Thoracic aorta endothelial cell (primary cell): ENCODE data around the gene MCIDAS. TPM values are rescaled to one million over a fixed set of nuclear protein-coding genes. Genes with fewer than 3 reads are reported as not detected.

Experiments
- small RNA-seq: library from RNA; depleted of rRNA; stranded (forward); fragments of <200 nt; gene quantifications from one replicate; pipeline ENCODE3, GENCODE V24; 2012
- total RNA-seq: library from RNA; depleted of rRNA; stranded (reverse); fragments of >200 nt; gene quantifications from 2 replicates; pipeline ENCODE4 v1.2.3, GENCODE V29; 2012

The MCIDAS gene
- total RNA-seq: not detected in 2 replicates

GRCh38 chr5:55226934-55227663 is at the start of gene MCIDAS:
TSS of gene MCIDAS (minus strand) at chr5:55227315. CDS start at chr5:55227138, 177 bp downstream.

GRCh38 chr5:55232985-55233928 is 6.1 kb upstream of the MCIDAS start, which contains the start of gene CCNO:
TSS of gene CCNO (minus strand) at chr5:55233608. CDS start at chr5:55233523, 85 bp downstream.

GRCh38 chr5:55172937-55173686 is 54.0 kb downstream of the MCIDAS start, which contains the start of gene CDC20B:
TSS of gene CDC20B (minus strand) at chr5:55173177. CDS start at chr5:55173000, 177 bp downstream.

Small RNA genes within 50 kb of the gene (small RNA-seq; reads per million reads assigned to genes)
- 0.42 reads per million for gene MIR449A
- gene MIR449B: not detected
- gene MIR449C: not detected

Other genes with a start within 250 kb of the MCIDAS start
- gene ESM1, start 241.7 kb downstream of the MCIDAS start, total RNA-seq: 411 and 422 TPM in 2 replicates
- gene GZMK, start 203.1 kb downstream of the MCIDAS start, total RNA-seq: not detected in 2 replicates
- not detected in 2 replicates for gene GZMA, start 124.7 kb downstream of the MCIDAS start, total RNA-seq
- gene GPX8, start 67.1 kb downstream of the MCIDAS start, total RNA-seq: 101 and 118 TPM in 2 replicates
- gene CDC20B, start 54.1 kb downstream of the MCIDAS start, total RNA-seq: 0.13 and 0.22 TPM in 2 replicates
- 0.13 and 0.65 TPM in 2 replicates for gene CCNO, start 6.3 kb upstream of the MCIDAS start, total RNA-seq
- gene DHX29, start 80.4 kb upstream of the MCIDAS start, total RNA-seq: 60.4 and 61.2 TPM in 2 replicates
- gene MTREX, start 80.7 kb upstream of the MCIDAS start, total RNA-seq: 200 and 251 TPM in 2 replicates